ENCODE measurements around the gene PKD1L1.

- TF ChIP-seq, protein P1, sequence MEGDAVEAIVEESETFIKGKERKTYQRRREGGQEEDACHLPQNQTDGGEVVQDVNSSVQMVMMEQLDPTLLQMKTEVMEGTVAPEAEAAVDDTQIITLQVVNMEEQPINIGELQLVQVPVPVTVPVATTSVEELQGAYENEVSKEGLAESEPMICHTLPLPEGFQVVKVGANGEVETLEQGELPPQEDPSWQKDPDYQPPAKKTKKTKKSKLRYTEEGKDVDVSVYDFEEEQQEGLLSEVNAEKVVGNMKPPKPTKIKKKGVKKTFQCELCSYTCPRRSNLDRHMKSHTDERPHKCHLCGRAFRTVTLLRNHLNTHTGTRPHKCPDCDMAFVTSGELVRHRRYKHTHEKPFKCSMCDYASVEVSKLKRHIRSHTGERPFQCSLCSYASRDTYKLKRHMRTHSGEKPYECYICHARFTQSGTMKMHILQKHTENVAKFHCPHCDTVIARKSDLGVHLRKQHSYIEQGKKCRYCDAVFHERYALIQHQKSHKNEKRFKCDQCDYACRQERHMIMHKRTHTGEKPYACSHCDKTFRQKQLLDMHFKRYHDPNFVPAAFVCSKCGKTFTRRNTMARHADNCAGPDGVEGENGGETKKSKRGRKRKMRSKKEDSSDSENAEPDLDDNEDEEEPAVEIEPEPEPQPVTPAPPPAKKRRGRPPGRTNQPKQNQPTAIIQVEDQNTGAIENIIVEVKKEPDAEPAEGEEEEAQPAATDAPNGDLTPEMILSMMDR (optimal IDR thresholded peaks at IDR 0.05 in 1 of 3, IDR thresholded peaks at IDR 0.05 in 1 of 3, conservative IDR thresholded peaks at IDR 0.05 in 1 of 3; ENCODE audit: extremely low read depth in 1 of 3, insufficient read depth in 2 of 3, low read length in 3 of 3), result no peak
- TF ChIP-seq EZH2 (IDR thresholded peaks at IDR 0.05; ENCODE audit: low read length), result no peak
Measured at GRCh38 chr7:47990592-47990991, 42.3 kb upstream of the PKD1L1 start.
